IPS DF 4.7 (cell line): ENCODE results near the gene TMEM200B.
"Not testable (repeated sequence)": the region's sequence is repeated elsewhere in the genome, so short reads cannot be mapped to it uniquely, and the experiment has no call there.

ENCODE experiments used
- DNase-seq: peaks from one replicate; pipeline ENCODE4 v3.0.0-alpha.2; 2013; ENCODE audit warnings: low spot score; ENCODE audit errors: extremely low read depth

TMEM200B gene

GRCh38 chr1:29112705-29113412 lies 10.8 kb downstream of the TMEM200B start:
- DNase-seq: no peak

DNA sequence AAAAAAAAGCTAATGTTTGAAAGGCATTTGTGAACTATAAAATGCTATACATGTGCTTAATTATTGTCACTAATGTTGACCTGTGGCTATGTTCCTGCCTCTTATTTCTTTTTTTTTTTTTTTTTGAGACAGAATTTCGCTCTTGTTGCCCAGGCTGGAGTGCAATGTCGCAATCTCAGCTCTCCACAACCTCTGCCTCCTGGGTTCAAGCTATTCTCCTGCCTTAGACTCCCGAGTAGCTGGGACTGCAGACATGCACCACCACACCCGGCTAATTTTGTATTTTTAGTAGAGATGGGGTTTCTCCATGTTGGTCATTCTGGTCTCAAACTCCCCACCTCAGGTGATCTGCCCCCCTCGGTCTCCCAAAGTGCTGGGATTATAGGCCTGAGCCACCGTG lies 15.7 kb downstream of the TMEM200B start:
- not testable (repeated sequence) for DNase-seq

DNA sequence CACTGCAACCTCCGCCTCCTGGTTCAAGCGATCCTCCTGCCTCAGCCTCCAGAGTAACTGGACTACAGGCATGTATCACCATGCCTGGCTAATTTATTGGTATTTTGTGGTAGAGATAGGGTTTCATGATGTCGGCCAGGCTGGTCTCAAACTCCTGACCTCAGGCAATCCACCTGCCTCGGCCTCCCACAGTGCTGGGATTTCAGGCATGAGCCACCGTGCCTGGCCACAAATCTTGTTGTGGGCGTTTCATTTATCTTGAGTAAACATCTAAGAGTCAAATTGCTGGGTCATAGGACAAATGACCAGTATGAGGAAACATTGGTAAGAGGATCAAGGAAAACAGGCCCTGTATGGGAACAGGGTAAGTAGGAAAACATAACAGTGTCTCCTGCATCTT lies 17.9 kb downstream of the TMEM200B start:
- no peak for DNase-seq

GRCh38 chr1:29100487-29100886 lies 23.2 kb downstream of the TMEM200B start:
- DNase-seq: no peak

GRCh38 chr1:29099286-29099685 lies 24.4 kb downstream of the TMEM200B start:
- no peak for DNase-seq

- DNase-seq: no peak
Observed at GRCh38 chr1:29096231-29096886, 27.3 kb downstream of the TMEM200B start.

GRCh38 chr1:29094954-29095353 lies 28.7 kb downstream of the TMEM200B start:
- no peak for DNase-seq

GRCh38 chr1:29094433-29094832 lies 29.3 kb downstream of the TMEM200B start:
- DNase-seq: no peak

GRCh38 chr1:29092704-29093103 lies 31.0 kb downstream of the TMEM200B start:
- DNase-seq: not testable (repeated sequence)

DNA sequence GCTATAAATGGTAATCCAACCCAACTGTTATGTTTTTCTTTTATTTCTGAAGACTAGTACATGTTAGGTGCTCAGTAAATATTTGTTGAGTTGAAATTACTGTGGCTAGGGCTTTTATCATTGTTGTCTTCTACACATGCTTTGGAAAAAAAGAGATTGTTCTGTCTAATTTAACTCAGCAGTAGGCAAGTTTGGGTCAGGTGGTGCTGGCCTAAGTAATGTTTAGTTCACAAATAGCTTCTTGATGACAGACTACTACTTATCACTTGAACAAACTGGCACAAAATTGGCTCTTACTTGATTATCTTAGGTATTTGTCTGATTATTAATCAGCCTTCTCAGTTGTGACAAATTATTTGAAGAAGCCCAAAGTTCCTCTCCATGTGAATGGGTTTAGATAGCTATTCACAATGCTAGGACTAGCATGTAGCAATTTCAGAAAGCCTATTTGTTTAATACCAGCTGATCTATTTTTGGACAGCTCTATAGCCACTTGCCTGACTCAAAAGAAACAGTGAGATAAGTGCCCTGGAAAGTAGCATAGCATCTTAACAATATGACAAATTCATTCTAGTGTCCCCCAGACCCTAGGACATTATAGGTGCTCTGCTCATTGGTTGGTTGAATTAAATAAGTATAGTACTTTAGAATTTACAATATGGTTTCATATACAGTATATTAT lies 32.6 kb downstream of the TMEM200B start:
- DNase-seq: no peak

GRCh38 chr1:29084196-29084521 lies 39.5 kb downstream of the TMEM200B start:
- DNase-seq: no peak

DNA sequence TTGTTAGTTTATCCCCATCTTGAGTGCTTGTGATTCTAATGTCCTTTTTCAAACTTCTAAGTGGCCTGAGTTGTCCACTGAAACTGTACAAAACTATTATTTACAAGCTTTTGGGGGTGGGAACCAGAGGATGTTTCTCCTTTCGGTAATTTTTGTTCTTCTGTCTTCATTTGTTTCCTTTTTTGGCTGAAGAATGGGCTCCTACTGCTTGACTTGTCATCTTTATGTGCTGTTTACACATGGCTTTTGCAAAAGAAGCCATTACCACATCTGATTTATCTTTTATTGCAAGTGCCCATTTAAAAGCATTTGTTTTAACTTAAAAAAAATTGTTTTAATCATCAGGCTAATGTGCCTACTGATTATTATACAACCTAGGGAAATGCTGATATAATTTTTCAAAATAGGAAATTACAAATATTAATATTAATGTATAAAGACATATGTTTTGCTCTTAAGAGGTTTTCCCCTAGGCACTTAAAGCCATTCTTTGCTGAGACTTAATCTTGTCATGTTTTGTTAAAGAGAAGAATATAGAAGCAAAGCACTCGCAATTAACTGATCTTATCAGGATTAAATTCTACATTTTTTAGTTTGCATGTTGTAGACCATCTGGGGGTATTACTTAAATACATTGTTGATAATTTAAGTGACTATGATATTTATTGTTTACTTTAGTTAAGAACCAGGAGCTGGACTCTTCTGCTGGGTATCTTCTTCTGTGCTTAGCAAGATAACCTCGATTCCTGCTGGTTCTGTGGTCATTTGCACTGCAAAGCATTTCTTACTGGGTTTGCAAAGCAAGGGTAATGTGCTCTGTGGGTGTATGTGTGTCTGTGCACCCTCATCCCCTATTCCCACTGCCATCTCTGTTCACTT lies 40.1 kb downstream of the TMEM200B start:
- DNase-seq: no peak

- DNase-seq: no peak
Observed at GRCh38 chr1:29082519-29082918, 41.2 kb downstream of the TMEM200B start.

GRCh38 chr1:29081201-29081600 lies 42.5 kb downstream of the TMEM200B start:
- DNase-seq: no peak

DNA sequence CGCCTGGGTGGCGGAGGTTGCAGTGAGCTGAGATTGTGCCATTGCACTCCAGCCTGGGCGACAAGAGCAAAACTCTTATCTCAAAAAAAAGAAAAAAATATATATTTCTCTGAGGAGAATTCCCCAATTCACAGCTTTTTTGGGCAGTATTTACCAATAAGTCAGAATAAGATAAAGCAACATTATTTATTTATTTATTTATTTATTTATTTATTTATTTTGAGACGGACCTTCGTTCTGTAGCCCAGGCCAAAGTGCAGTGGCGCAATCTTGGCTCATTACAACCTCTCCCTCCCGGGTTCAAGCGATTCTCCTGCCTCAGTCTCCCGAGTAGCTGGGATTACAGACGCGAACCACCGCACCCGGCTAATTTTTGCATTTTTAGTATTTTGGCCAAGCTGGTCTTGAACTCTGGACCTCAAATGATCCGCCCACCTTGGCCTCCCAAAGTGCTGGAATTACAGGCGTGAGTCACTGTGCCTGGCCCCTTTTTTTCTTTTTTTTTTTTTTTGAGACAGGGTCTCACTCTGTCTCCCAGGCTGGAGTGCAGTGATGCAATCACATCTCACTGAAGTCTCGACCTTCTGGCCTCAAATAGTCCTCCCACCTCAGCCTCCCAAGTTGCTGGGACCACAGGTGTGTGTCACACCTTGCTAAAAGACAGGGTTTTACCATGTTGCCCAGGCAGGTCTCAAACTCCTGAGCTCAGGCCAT lies 43.6 kb downstream of the TMEM200B start:
- DNase-seq: not testable (repeated sequence)

DNA sequence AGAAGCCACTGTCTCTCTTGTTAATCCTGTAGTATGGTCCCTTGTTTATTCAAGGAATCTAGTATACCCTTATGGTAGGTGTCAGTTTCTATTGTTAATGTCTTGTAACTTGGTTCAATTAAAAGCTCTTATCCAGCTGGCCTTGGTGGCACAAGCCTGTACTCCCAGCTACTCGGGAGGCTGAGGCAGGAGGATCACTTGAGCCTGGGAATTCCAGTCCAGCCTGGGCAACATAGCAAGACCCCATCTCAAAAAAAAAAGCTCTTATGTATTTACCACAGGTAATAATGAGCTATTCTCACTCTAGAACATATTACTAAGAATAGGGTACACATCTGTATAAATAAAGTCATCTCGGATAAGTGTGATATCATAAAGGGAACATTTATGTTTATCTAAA lies 46.5 kb downstream of the TMEM200B start:
- DNase-seq: no peak
